Activated T-helper 1 cell treated with anti-CD3 and anti-CD28 coated beads, Interleukin-12 subunit alpha, Interleukin-12 subunit beta, Interleukin-2, Interleukin-4 antibody, amounts not matched to agents 30 ng/mL and 10 ng/mL and 1 ng/mL, durations not matched to agents 14 hours and 24 hours and 36 hours (primary cell): ENCODE measurements around the gene TCF4. TPM values are rescaled to one million over a fixed set of nuclear protein-coding genes. Genes with fewer than 3 reads are reported as not detected.

Experiments used
- DNase-seq: peaks from one replicate; pipeline ENCODE4 v3.0.0; 2021; ENCODE audit warnings: low spot score
- H3K27ac Mint-ChIP-seq: one replicate; pipeline ENCODE4 v1.8.0; 2021; ENCODE audit warnings: mild to moderate bottlenecking, mixed read lengths
- H3K27me3 Mint-ChIP-seq: one replicate; pipeline ENCODE4 v1.8.0; 2022; ENCODE audit warnings: mild to moderate bottlenecking, moderate library complexity, mixed read lengths; ENCODE audit not compliant: insufficient read depth
- H3K36me3 Mint-ChIP-seq: one replicate; pipeline ENCODE4 v1.8.0; 2021; ENCODE audit warnings: low read depth, mixed read lengths
- H3K4me1 Mint-ChIP-seq: one replicate; pipeline ENCODE4 v1.8.0; 2021; ENCODE audit warnings: low read depth, mixed read lengths
- H3K4me3 Mint-ChIP-seq: one replicate; pipeline ENCODE4 v1.8.0; 2021; ENCODE audit warnings: mild to moderate bottlenecking, moderate library complexity, mixed read lengths
- H3K9me3 Mint-ChIP-seq: one replicate; pipeline ENCODE4 v1.8.0; 2021; ENCODE audit warnings: mixed read lengths
- intact Hi-C: fragments of 100-400 bp; cut with micrococcal nuclease; formaldehyde crosslinking; loops from one replicate; pipeline ENCODE4 v1.15.1; 2024
- total RNA-seq: library from RNA; stranded (reverse); gene quantifications from 2 replicates; pipeline ENCODE4 v1.2.3, GENCODE V29; 2022

Gene TCF4
- total RNA-seq, 1 donor from 2014 or later = 1.8 TPM

GRCh38 chr18:55214969-55215368 lies 373.0 kb downstream of the TCF4 start:
- intact Hi-C loops = no loop called here
- no peaks in the 10 kb centered on the region for H3K36me3 Mint-ChIP-seq
- no peaks in the 10 kb centered on the region for H3K27me3 Mint-ChIP-seq
- no peaks in the 10 kb centered on the region for H3K4me1 Mint-ChIP-seq
- no peak for DNase-seq
- no peak overlapping the region for H3K27ac Mint-ChIP-seq
- no peaks in the 10 kb centered on the region for H3K9me3 Mint-ChIP-seq
- no peak overlapping the region for H3K4me3 Mint-ChIP-seq

- Mint-ChIP-seq H3K27ac (no peak overlapping the region), H3K36me3 (no peaks in the 10 kb centered on the region), H3K27me3 (no peaks in the 10 kb centered on the region), H3K4me1 (no peaks in the 10 kb centered on the region), H3K4me3 (no peak overlapping the region), H3K9me3 (no peaks in the 10 kb centered on the region)
- DNase-seq = no peak
- intact Hi-C loops = no loop called here
Observed at GRCh38 chr18:55214534-55214933, 373.5 kb downstream of the TCF4 start.

GRCh38 chr18:55213586-55213985 lies 374.4 kb downstream of the TCF4 start:
- H3K27ac Mint-ChIP-seq = no peak overlapping the region
- no peak overlapping the region for H3K4me3 Mint-ChIP-seq
- no peaks in the 10 kb centered on the region for H3K9me3 Mint-ChIP-seq
- DNase-seq = no peak
- no peaks in the 10 kb centered on the region for H3K27me3 Mint-ChIP-seq
- no peaks in the 10 kb centered on the region for H3K4me1 Mint-ChIP-seq
- intact Hi-C loops = no loop called here
- H3K36me3 Mint-ChIP-seq = no peaks in the 10 kb centered on the region

- H3K27ac Mint-ChIP-seq = no peak overlapping the region
- no peak for DNase-seq
- H3K36me3 Mint-ChIP-seq = no peaks in the 10 kb centered on the region
- H3K27me3 Mint-ChIP-seq = no peaks in the 10 kb centered on the region
- no peaks in the 10 kb centered on the region for H3K4me1 Mint-ChIP-seq
- no peak overlapping the region for H3K4me3 Mint-ChIP-seq
- intact Hi-C loops = no loop called here
- no peaks in the 10 kb centered on the region for H3K9me3 Mint-ChIP-seq
Observed at GRCh38 chr18:55206927-55207326, 381.1 kb downstream of the TCF4 start.

- DNase-seq = no peak
- no peaks in the 10 kb centered on the region for H3K9me3 Mint-ChIP-seq
- H3K36me3 Mint-ChIP-seq = no peaks in the 10 kb centered on the region
- no peak overlapping the region for H3K4me3 Mint-ChIP-seq
- no peak overlapping the region for H3K27ac Mint-ChIP-seq
- intact Hi-C loops = no loop called here
- no peaks in the 10 kb centered on the region for H3K4me1 Mint-ChIP-seq
- H3K27me3 Mint-ChIP-seq = no peaks in the 10 kb centered on the region
Observed at GRCh38 chr18:55202232-55202917, 385.6 kb downstream of the TCF4 start.

GRCh38 chr18:55199291-55199963 lies 388.6 kb downstream of the TCF4 start:
- Mint-ChIP-seq H3K4me3 (no peak overlapping the region), H3K36me3 (no peaks in the 10 kb centered on the region), H3K27me3 (no peaks in the 10 kb centered on the region), H3K27ac (no peak overlapping the region), H3K4me1 (no peaks in the 10 kb centered on the region), H3K9me3 (no peaks in the 10 kb centered on the region)
- no peak for DNase-seq
- intact Hi-C loops = no loop called here

GRCh38 chr18:55195863-55196262 lies 392.1 kb downstream of the TCF4 start:
- no peak overlapping the region for H3K4me3 Mint-ChIP-seq
- intact Hi-C loops = no loop called here
- H3K27me3 Mint-ChIP-seq = no peaks in the 10 kb centered on the region
- no peaks in the 10 kb centered on the region for H3K36me3 Mint-ChIP-seq
- no peaks in the 10 kb centered on the region for H3K4me1 Mint-ChIP-seq
- no peaks in the 10 kb centered on the region for H3K9me3 Mint-ChIP-seq
- no peak overlapping the region for H3K27ac Mint-ChIP-seq
- no peak for DNase-seq

GRCh38 chr18:55189972-55190371 lies 398.0 kb downstream of the TCF4 start:
- no peaks in the 10 kb centered on the region for H3K4me1 Mint-ChIP-seq
- no peaks in the 10 kb centered on the region for H3K9me3 Mint-ChIP-seq
- intact Hi-C loops = no loop called here

GRCh38 chr18:55186588-55186987 lies 401.4 kb downstream of the TCF4 start:
- no peaks in the 10 kb centered on the region for H3K4me1 Mint-ChIP-seq
- H3K27ac Mint-ChIP-seq = no peak overlapping the region
- H3K36me3 Mint-ChIP-seq = no peaks in the 10 kb centered on the region
- DNase-seq = no peak
- no peaks in the 10 kb centered on the region for H3K27me3 Mint-ChIP-seq
- intact Hi-C loops = no loop called here
- no peaks in the 10 kb centered on the region for H3K9me3 Mint-ChIP-seq
- no peak overlapping the region for H3K4me3 Mint-ChIP-seq

More at GRCh38 chr18:55189972-55190371, 398.0 kb downstream of the TCF4 start:
- no peak for DNase-seq
- Mint-ChIP-seq H3K27ac (no peak overlapping the region), H3K27me3 (no peaks in the 10 kb centered on the region), H3K4me3 (no peak overlapping the region), H3K36me3 (no peaks in the 10 kb centered on the region)

GRCh38 chr18:55185391-55185790 lies 402.6 kb downstream of the TCF4 start:
- Mint-ChIP-seq H3K36me3 (no peaks in the 10 kb centered on the region), H3K27me3 (no peaks in the 10 kb centered on the region), H3K4me1 (no peaks in the 10 kb centered on the region), H3K9me3 (no peaks in the 10 kb centered on the region), H3K4me3 (no peak overlapping the region), H3K27ac (no peak overlapping the region)
- intact Hi-C loops = no loop called here
- DNase-seq = no peak

- Mint-ChIP-seq H3K36me3 (no peaks in the 10 kb centered on the region), H3K4me1 (no peaks in the 10 kb centered on the region)
- intact Hi-C loops = no loop called here
Observed at GRCh38 chr18:55179835-55180234, 408.2 kb downstream of the TCF4 start.

GRCh38 chr18:55179425-55179824 lies 408.6 kb downstream of the TCF4 start:
- DNase-seq = no peak
- H3K27ac Mint-ChIP-seq = no peak overlapping the region
- no peaks in the 10 kb centered on the region for H3K36me3 Mint-ChIP-seq
- no peak overlapping the region for H3K4me3 Mint-ChIP-seq
- intact Hi-C loops = no loop called here
- no peaks in the 10 kb centered on the region for H3K9me3 Mint-ChIP-seq
- no peaks in the 10 kb centered on the region for H3K27me3 Mint-ChIP-seq
- H3K4me1 Mint-ChIP-seq = no peaks in the 10 kb centered on the region

More at GRCh38 chr18:55179835-55180234, 408.2 kb downstream of the TCF4 start:
- H3K4me3 Mint-ChIP-seq = no peak overlapping the region
- H3K9me3 Mint-ChIP-seq = no peaks in the 10 kb centered on the region
- H3K27me3 Mint-ChIP-seq = no peaks in the 10 kb centered on the region
- no peak overlapping the region for H3K27ac Mint-ChIP-seq
- no peak for DNase-seq

GRCh38 chr18:55173291-55173690 lies 414.7 kb downstream of the TCF4 start:
- intact Hi-C loops = no loop called here
- Mint-ChIP-seq H3K4me1 (no peaks in the 10 kb centered on the region), H3K27ac (no peak overlapping the region), H3K9me3 (peaks cover 14% of the 10 kb centered on the region), H3K4me3 (no peak overlapping the region), H3K36me3 (no peaks in the 10 kb centered on the region), H3K27me3 (no peaks in the 10 kb centered on the region)
- DNase-seq = no peak
